Stimulated activated CD8-positive, alpha-beta memory T cell treated with anti-CD3 and anti-CD28 coated beads, Interleukin-2, amount 100 ng/mL, for 48 hours (primary cell): ENCODE measurements around the gene RPTN.

ENCODE experiments used
- DNase-seq, 2 donors: peaks; one replicate each; pipeline ENCODE4 v3.0.0-alpha.2; 2020; ENCODE audit warnings: low read depth in 2 of 2

The RPTN gene

GRCh38 chr1:152159144-152159543, at the start of gene RPTN:
Gene RPTN (minus strand): TSS chr1:152159228. CDS start chr1:152157889, 1,339 bp downstream.
- no peak for DNase-seq

- DNase-seq = no peak
Observed at GRCh38 chr1:152198982-152199381, 40.0 kb upstream of the RPTN start.

- DNase-seq = no peak
Observed at GRCh38 chr1:152197361-152197941, 38.4 kb upstream of the RPTN start.

- no peak for DNase-seq
Observed at GRCh38 chr1:152191711-152192110, 32.7 kb upstream of the RPTN start.

- DNase-seq = no peak
Observed at GRCh38 chr1:152191260-152191659, 32.2 kb upstream of the RPTN start.

- no peak for DNase-seq
Observed at GRCh38 chr1:152190589-152190988, 31.6 kb upstream of the RPTN start.

GRCh38 chr1:152189657-152190442, 30.8 kb upstream of the RPTN start:
- DNase-seq = peak; percentile 48 to 58

- peak; percentile 65 to 73 for DNase-seq
Observed at GRCh38 chr1:152188673-152189591, 29.9 kb upstream of the RPTN start.

- no peak for DNase-seq
Observed at GRCh38 chr1:152186556-152187285, 27.7 kb upstream of the RPTN start.

GRCh38 chr1:152185544-152186391, 26.7 kb upstream of the RPTN start:
- no peak for DNase-seq

GRCh38 chr1:152182944-152183361, 23.9 kb upstream of the RPTN start:
- DNase-seq = no peak

- DNase-seq = no peak
Observed at GRCh38 chr1:152182431-152182830, 23.4 kb upstream of the RPTN start.

GRCh38 chr1:152179566-152179965, 20.5 kb upstream of the RPTN start:
- no peak for DNase-seq

- no peak for DNase-seq
Observed at GRCh38 chr1:152170287-152170905, 11.4 kb upstream of the RPTN start.

GRCh38 chr1:152169366-152170025, 10.5 kb upstream of the RPTN start:
- DNase-seq = no peak

- DNase-seq = no peak
Observed at GRCh38 chr1:152168535-152168868, 9.5 kb upstream of the RPTN start.

- DNase-seq = no peak
Observed at GRCh38 chr1:152167835-152168534, 9.0 kb upstream of the RPTN start.

- DNase-seq = no peak
Observed at GRCh38 chr1:152166966-152167365, 7.9 kb upstream of the RPTN start.
